HG03565 (cell line): ENCODE results near the gene PPRC1.
"Not testable (repeated sequence)": the region's sequence is repeated elsewhere in the genome, so short reads cannot be mapped to it uniquely, and the experiment has no call there.

ENCODE experiments used
- ATAC-seq: cut with Tn5 transposase; IDR thresholded peaks from one replicate; pipeline ENCODE4 v1.9.1; 2021; ENCODE audit warnings: mild to moderate bottlenecking, moderate library complexity; ENCODE audit not compliant: unreplicated experiment

Gene PPRC1

DNA sequence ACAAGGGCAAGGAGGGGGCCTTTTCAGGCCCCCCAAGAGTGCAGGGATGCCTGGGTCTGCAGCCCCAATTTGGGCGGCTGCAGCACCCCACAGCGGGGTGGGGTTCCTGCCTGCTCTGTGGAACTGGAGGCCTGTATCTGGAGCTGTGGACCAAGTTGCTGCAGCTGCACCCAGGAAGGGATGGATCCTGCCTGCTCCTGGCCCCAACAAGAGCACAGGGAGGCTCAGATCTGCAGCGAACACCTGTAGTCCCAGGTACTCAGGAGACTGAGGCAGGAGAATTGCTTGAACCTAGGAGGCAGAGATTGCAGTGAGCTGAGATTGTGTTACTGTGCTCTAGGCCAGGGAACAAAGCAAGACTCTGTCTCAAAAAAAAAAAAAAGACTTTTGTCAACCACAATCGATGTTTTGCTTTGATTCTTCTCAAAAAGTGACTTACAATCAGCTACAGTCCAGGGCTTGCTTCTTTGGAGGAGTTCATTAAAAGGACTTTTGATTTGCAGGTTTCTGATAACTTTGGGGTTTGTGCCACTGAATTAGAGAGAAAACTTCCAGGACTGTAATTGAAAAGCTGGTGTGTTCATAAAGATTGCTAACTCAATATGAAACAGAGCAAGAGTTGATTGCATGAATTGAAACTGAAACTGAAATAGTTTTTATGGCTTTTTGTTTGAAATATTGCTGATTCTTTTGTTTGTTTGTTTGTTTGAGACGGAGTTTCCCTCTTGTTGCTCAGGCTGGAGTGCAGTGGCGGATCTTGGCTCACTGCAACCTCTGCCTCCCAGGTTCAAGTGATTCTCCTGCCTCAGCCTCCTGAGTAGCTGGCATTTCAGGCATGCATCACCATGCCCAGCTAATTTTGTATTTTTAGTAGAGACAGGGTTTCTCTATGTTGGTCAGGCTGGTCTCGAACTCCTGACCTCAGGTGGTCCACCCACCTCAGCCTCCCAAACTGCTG lies 56.4 kb downstream of the PPRC1 start:
- not testable (repeated sequence) for ATAC-seq

GRCh38 chr10:102191956-102192355 lies 59.1 kb downstream of the PPRC1 start:
- no peak for ATAC-seq

DNA sequence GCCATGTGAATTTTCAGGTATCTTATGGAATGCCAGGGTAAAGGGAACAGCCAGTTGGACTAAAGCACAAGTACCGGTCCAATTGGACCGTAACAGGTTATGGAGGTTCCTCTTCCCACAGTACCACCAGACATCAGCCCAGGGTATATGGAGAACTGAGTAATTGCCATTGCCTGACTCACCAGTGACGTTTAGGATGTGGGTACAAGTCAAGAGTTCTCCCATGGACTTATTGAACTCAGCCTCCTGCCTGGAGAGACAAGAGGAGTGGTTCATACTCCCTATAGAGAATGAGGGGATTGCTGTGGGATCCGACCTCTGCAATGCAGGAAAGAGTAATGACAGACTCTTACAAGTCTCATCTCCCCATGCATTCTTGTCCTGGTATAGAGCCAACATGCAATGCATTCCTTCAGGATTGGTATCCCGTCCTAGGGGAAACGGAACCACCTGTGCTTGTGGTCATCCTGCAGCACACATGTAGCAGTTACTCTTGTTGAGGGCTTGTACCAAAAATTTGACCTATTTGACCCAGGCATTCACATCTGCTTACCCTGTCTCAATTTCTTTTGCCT lies 62.5 kb downstream of the PPRC1 start:
- no peak for ATAC-seq

GRCh38 chr10:102196893-102197292 lies 64.1 kb downstream of the PPRC1 start:
- no peak for ATAC-seq

GRCh38 chr10:102198027-102198426 lies 65.2 kb downstream of the PPRC1 start:
- ATAC-seq: no peak
